C4-2B (cell line): Measurements from ENCODE around the gene STX17.

Source experiments
- CTCF ChIP-seq: fragments of 450-650 bp; conservative IDR thresholded peaks from 2 replicates; pipeline ENCODE4 v1.5.1; 2017; ENCODE audit warnings: mild to moderate bottlenecking
- ZFX ChIP-seq: fragments of 450-650 bp; IDR thresholded peaks from 2 replicates; pipeline ENCODE4 v1.6.1; 2017

- TF ChIP-seq CTCF (no peak), ZFX (no peak)
Measured at GRCh38 chr9:99860266-99860665, 46.2 kb upstream of the STX17 start.
